GM18498 (cell line): Measurements from ENCODE around the gene TMEM120B.

Experiments used
- ATAC-seq: cut with Tn5 transposase; IDR thresholded peaks from one replicate; pipeline ENCODE4 v1.9.1; 2021; ENCODE audit warnings: mild to moderate bottlenecking, moderate library complexity; ENCODE audit not compliant: unreplicated experiment

The TMEM120B gene

GRCh38 chr12:121801595-121802484 is 89.3 kb downstream of the TMEM120B start:
- ATAC-seq: no peak

- no peak for ATAC-seq
Measured at GRCh38 chr12:121802485-121802842, 89.9 kb downstream of the TMEM120B start.

- ATAC-seq: peak; percentile 39
Measured at GRCh38 chr12:121802843-121803698, 90.5 kb downstream of the TMEM120B start.

- no peak for ATAC-seq
Measured at GRCh38 chr12:121803861-121804416, 91.4 kb downstream of the TMEM120B start, which contains the start of gene SETD1B. TSS of gene SETD1B (plus strand) at chr12:121804009. CDS start at chr12:121804738, 729 bp downstream.

- no peak for ATAC-seq
Measured at GRCh38 chr12:121804417-121805111, 92.0 kb downstream of the TMEM120B start.

- no peak for ATAC-seq
Measured at GRCh38 chr12:121805171-121806008, 92.8 kb downstream of the TMEM120B start.

- no peak for ATAC-seq
Measured at GRCh38 chr12:121806009-121806545, 93.5 kb downstream of the TMEM120B start.

GRCh38 chr12:121806546-121807423 is 94.2 kb downstream of the TMEM120B start:
- ATAC-seq: no peak

GRCh38 chr12:121807642-121808347 is 95.2 kb downstream of the TMEM120B start:
- no peak for ATAC-seq

- ATAC-seq: no peak
Measured at GRCh38 chr12:121808623-121809022, 96.1 kb downstream of the TMEM120B start.

- no peak for ATAC-seq
Measured at GRCh38 chr12:121809712-121810116, 97.2 kb downstream of the TMEM120B start.

- no peak for ATAC-seq
Measured at GRCh38 chr12:121810234-121810817, 97.8 kb downstream of the TMEM120B start.

- no peak for ATAC-seq
Measured at GRCh38 chr12:121810833-121811433, 98.4 kb downstream of the TMEM120B start.

GRCh38 chr12:121811434-121812319 is 99.1 kb downstream of the TMEM120B start:
- peak; percentile 82 for ATAC-seq

GRCh38 chr12:121812320-121812871 is 99.8 kb downstream of the TMEM120B start:
- no peak for ATAC-seq
